OCI-LY7 (cell line): Measurements from ENCODE around the gene GSE1.

Source experiments
- CTCF ChIP-seq: fragments of 200-600 bp; sonication (generic); conservative IDR thresholded peaks from 2 replicates; pipeline ENCODE4 v1.5.1; 2014; ENCODE audit warnings: mild to moderate bottlenecking, antibody characterized with exemption, low read length, moderate library complexity, mixed read lengths
- EZH2phosphoT487 ChIP-seq: fragments of 200-600 bp; sonication (generic); IDR thresholded peaks from 2 replicates; pipeline ENCODE4 v1.6.1; 2018; ENCODE audit warnings: low read depth, borderline replicate concordance, mild to moderate bottlenecking, mixed run types, antibody characterized with exemption, low read length, moderate library complexity, mixed read lengths

DNA sequence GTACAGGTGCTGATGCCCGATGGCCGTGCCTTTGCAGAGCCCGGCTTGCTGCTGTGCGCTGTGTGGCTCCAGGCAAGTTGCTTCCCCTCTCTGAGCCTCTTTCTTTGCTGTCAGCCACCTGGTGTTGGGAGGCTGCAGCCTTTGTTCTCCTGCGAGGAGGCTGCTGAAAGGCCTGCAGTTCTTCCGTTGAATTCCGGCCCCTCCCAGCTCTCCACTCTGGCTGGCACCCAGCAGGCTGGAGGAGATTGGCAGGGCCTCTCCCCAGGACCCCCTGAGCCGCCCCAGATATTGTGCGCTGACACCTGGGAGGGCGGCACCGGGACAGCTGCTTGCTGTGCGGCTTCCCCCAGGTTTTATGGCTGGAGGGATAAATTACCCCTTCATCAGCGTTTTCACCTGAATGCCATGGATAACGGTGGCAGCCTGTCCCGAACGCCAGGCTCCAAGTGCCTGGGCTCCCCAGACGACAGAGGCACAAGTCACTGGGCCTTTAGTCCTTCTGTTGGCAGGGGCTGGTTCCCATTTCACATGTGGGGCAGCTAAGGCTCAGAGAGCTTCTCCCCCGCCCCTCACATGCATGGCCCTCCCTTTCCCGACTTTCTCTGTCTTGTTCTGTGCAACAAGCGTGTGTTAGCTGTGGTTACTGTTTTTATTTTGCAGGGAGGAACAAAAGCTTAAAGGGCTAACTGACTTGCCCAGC is 35.1 kb upstream of the GSE1 start:
- TF ChIP-seq CTCF (no peak), EZH2phosphoT487 (no peak)
